HG02970 (cell line): Measurements from ENCODE around the gene CLSTN1.

Experiments used
- ATAC-seq: cut with Tn5 transposase; IDR thresholded peaks from one replicate; pipeline ENCODE4 v1.9.1; 2021; ENCODE audit warnings: mild to moderate bottlenecking, moderate library complexity, moderate number of reproducible peaks; ENCODE audit not compliant: unreplicated experiment, low FRiP score

CLSTN1 gene

GRCh38 chr1:9735800-9736199 is 88.0 kb downstream of the CLSTN1 start:
- no peak for ATAC-seq

GRCh38 chr1:9733160-9733789 is 90.5 kb downstream of the CLSTN1 start:
- no peak for ATAC-seq

GRCh38 chr1:9732123-9732971 is 91.4 kb downstream of the CLSTN1 start:
- no peak for ATAC-seq

GRCh38 chr1:9731561-9731960 is 92.2 kb downstream of the CLSTN1 start:
- no peak for ATAC-seq

GRCh38 chr1:9731051-9731537 is 92.7 kb downstream of the CLSTN1 start:
- ATAC-seq = no peak

- no peak for ATAC-seq
Observed at GRCh38 chr1:9730096-9730901, 93.5 kb downstream of the CLSTN1 start.

GRCh38 chr1:9729523-9729922 is 94.2 kb downstream of the CLSTN1 start:
- no peak for ATAC-seq

GRCh38 chr1:9728451-9729295 is 95.1 kb downstream of the CLSTN1 start:
- no peak for ATAC-seq

- ATAC-seq = no peak
Observed at GRCh38 chr1:9726905-9727595, 96.7 kb downstream of the CLSTN1 start.

- ATAC-seq = no peak
Observed at GRCh38 chr1:9726406-9726805, 97.4 kb downstream of the CLSTN1 start.

GRCh38 chr1:9724706-9725476 is 98.9 kb downstream of the CLSTN1 start:
- no peak for ATAC-seq

GRCh38 chr1:9723926-9724325 is 99.8 kb downstream of the CLSTN1 start:
- ATAC-seq = no peak

GRCh38 chr1:9723068-9723805 is 100.5 kb downstream of the CLSTN1 start:
- no peak for ATAC-seq

- ATAC-seq = no peak
Observed at GRCh38 chr1:9722378-9722749, 101.4 kb downstream of the CLSTN1 start.

GRCh38 chr1:9721606-9722377 is 102.0 kb downstream of the CLSTN1 start:
- no peak for ATAC-seq

GRCh38 chr1:9720785-9721605 is 102.8 kb downstream of the CLSTN1 start:
- no peak for ATAC-seq
